GM19193 (cell line): ENCODE data around the gene SAFB.

ENCODE experiments used
- POLR2A ChIP-seq: IDR thresholded peaks from 4 replicates; pipeline ENCODE4 v1.6.1; 2011; ENCODE audit not compliant: insufficient read depth, insufficient read length; ENCODE audit errors: extremely low read depth

SAFB gene

DNA sequence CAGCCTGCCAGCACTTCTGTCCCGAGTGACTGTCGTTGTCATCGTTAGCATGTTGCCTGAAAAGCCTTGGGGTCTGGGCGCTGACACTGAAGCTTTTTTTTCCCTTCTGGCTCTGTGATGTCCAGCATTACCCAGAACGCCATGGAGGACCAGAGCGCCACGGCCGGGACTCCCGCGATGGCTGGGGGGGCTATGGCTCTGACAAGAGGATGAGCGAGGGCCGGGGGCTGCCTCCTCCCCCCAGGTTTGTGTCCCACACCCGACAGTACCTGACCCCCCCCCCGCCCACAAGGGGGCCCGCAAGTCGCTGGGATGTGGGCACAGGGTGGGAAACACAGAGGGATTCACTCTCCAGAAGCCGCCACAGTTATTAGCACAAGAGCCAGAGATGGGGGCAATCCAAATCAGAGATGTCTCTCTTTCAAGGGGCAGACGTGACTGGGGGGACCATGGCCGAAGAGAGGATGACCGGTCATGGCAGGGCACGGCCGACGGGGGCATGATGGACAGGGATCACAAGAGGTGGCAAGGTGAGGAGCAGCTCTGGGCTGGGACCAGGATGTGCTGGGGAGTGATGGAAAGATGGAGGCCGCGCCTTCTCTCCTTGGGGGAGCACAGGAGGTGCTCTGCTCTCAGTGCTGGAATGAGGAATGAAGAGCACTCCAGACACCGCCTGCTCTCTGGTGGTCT lies 44.2 kb downstream of the SAFB start:
- no peak for TF ChIP-seq POLR2A

DNA sequence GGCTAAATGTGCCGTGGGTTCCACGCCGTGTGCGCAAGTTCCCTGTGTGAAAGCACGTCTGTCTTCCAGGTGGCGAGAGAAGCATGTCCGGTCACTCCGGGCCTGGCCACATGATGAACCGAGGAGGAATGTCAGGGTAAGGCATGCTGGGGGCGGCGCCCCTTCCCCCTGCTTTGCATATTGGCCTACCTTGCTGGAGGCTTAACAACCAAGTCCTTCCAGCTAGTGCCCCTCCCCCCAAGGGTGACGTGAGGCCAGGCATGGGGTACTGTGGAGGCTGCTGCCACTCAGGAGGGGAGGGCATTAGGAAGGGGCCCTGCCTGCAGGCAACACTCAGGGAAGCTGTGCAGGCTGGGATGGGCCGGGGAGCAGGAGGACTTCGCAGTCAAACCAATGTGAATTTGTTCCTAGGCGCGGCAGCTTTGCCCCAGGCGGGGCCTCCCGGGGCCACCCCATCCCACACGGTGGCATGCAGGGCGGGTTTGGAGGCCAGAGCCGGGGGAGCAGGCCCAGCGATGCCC lies 44.9 kb downstream of the SAFB start:
- no peak for TF ChIP-seq POLR2A

DNA sequence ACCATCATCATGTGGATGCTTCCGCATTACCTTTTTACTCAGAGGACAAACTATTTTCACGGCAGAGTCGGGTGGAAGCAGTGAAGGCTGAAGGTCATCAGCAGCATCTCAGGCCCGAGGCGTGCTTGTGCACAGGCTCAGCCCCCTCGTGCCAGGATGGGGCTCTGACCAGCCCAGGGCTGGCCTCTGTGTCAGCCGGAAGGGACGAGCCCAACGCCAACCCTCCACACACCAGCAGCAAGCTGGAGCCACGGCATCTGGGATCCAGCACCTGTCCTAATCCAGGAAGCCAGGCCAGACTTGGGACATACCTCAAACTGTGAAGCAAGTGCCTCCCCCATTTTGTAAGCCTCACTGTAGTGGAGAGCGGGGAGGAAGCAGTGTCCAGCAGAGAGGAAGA lies 46.3 kb downstream of the SAFB start:
- no peak for TF ChIP-seq POLR2A

- TF ChIP-seq POLR2A, result no peak
Measured at GRCh38 chr19:5671600-5671999, 48.7 kb downstream of the SAFB start.

DNA sequence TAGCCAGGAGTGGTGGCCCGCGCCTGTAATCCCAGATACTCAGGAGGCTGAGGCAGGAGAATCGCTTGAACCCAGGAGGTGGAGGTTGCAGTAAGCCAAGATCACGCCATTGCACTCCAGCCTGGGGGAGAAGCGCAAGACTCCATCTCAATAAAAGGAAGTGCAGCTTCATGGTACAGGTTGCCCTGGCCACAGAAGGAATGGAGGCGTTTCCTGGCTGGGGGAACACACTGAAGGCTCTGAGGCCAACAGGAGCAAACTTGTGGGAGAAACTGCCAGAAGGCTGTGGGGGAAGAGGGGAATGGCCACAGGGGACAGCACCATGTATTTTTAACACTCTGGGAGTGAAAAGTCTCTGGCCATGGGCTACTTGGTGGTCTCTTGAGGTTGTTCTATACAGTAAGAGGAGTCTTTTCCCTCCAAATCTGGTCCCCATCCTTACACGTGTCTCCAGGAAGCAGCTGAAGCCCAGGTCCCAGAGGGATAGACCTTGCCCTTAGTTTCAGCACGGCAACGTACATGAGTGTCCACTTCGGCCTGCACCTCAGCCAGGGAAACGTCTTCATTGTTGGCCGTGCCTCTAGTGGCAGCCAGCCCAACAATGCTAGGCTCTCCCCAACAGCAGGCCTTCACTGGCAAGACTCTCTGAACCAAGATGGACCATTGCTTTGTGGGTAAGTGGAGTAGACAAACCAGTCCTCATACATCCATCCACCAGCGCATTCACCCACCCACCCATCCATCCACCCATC lies 50.0 kb downstream of the SAFB start:
- TF ChIP-seq POLR2A, result peak; percentile 15

GRCh38 chr19:5673752-5674151 lies 50.9 kb downstream of the SAFB start:
- TF ChIP-seq POLR2A, result no peak

DNA sequence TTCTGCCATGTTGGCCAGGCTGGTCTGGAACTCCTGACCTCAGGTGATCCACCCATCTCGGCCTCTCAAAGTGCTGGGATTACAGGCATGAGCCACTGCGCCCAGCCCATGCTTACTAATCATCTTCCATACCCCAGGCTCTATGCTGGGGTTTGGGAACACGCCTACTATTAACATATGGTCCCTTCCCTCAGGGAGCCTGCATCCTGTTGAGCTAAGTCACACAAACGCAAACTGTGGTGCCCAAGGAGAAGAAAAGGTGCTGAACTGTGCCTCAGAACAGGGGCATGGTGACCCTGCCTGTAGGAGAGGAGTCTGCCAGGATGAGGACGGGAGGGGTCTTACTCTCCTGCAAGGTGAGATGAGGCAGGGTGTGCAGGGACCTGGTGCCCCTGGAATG lies 51.8 kb downstream of the SAFB start:
- no peak for TF ChIP-seq POLR2A

DNA sequence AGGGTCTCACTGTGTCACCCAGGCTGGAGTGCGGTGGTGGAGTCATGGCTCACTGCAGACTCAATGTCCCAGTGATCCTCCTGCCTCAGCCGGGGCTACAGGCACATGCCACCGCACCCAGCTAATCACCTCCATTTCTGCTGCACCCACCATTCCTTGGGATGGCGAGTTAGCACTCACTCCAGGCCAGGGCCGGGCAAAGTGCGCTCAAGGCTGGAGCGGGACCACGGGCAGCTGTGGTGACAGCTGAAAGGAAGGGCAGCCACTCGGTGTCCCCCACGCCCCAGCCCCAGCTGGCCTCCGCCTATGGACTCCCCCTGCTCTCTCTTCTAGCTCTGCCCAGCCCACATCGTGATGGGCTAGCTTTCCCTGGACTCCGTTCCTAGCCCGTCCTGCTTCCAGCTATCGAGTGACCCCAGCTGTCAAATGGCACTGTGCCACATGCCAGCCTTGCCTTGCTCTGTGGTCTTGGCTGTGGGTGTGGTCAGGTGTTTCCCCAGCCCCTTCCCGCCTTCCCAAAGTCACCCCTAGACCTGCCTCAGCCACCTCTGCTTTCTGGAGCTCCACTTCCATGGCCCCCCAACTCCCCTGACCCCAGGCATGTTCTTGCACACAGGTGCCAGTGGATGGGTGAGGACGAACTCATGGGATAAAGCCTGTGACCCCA lies 53.4 kb downstream of the SAFB start:
- peak; percentile 2 for TF ChIP-seq POLR2A

- no peak for TF ChIP-seq POLR2A
Measured at GRCh38 chr19:5676772-5677105, 53.9 kb downstream of the SAFB start.

GRCh38 chr19:5677136-5677535 lies 54.3 kb downstream of the SAFB start:
- TF ChIP-seq POLR2A, result no peak

DNA sequence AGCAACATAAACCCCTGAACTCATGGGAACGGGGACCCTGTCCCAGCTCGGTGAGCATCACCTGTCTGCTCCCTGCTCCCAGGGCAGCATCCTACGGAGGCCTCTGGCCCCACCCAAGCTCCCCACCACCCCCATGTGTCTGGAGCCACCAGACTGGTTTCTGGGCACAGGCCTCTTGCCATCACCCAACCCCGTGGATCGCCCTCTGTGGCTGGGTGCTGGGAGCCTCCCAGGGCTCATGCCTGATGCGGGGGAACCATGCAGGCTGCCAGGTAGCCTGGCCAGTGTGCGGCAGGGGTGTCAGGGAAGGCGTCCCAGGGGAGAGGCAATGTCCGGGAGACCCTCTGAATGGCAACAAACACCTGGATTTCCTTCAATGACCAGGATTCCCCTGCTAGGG lies 54.7 kb downstream of the SAFB start:
- TF ChIP-seq POLR2A, result no peak

- TF ChIP-seq POLR2A, result no peak
Measured at GRCh38 chr19:5678071-5678718, 55.3 kb downstream of the SAFB start.

DNA sequence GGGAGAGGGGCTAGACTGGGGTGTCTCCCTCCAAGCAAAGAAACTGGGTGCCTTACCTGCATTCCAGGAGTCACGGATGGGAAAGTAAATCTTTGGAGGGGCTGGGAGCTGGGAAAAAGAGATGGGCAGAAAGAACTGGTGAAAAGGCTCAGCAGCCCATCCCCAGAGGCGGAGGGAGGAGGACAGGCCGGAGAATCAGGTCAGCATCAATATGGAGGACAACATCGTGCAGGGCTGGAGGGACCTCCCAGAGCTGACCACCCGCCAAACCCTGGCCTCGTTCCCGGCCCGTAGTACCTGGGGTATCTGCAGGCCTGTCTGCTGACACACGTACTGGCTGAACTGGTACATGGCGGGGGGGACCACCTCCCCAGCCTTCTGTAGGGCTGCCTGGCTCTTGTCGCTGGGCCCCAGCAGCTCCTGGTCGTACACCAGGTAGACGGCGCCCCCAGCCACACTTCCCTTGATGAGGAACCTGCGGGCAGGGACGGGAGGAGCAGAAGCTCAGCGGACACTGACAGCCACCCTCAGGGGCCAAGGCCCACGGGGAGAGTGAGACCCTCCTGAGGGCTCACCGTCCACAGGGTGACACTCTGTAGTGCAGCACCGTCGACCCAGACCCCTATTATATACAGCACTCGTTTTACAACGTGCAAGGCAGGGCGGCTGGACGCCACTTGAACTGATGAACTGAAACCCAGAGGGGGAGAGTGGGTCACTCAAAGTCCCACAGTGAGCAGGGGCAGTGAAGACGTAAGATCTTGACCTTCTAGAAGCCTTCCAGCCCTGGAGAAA lies 56.6 kb downstream of the SAFB start:
- TF ChIP-seq POLR2A, result no peak

DNA sequence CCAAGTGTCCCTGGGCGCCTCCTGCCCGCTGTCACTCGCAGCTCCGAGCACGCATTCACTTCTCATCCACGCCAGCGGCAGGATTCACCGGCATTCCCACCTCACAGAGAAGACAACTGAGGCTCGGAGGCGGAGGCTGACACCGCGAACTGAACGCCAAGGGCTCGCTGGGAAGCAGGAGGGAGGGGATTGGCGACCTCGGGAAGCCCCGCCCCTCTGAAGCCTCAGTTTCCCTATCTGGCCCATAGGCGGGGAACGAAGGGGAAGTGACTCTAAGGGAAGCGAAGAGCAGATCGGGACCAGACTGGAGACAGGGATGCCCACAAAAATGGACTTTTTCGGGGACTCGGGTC lies 57.2 kb downstream of the SAFB start:
- no peak for TF ChIP-seq POLR2A
